Activated naive CD4-positive, alpha-beta T cell treated with anti-CD3 and anti-CD28 coated beads, Interleukin-2, amount 50 U/mL, for 16 hours (primary cell): ENCODE data around the gene RSPO4.
"Not testable (repeated sequence)": the region's sequence is repeated elsewhere in the genome, so short reads cannot be mapped to it uniquely, and the experiment has no call there.

ENCODE experiments used
- DNase-seq: peaks from one replicate; pipeline ENCODE4 v3.0.0-alpha.2; 2020

The RSPO4 gene

DNA sequence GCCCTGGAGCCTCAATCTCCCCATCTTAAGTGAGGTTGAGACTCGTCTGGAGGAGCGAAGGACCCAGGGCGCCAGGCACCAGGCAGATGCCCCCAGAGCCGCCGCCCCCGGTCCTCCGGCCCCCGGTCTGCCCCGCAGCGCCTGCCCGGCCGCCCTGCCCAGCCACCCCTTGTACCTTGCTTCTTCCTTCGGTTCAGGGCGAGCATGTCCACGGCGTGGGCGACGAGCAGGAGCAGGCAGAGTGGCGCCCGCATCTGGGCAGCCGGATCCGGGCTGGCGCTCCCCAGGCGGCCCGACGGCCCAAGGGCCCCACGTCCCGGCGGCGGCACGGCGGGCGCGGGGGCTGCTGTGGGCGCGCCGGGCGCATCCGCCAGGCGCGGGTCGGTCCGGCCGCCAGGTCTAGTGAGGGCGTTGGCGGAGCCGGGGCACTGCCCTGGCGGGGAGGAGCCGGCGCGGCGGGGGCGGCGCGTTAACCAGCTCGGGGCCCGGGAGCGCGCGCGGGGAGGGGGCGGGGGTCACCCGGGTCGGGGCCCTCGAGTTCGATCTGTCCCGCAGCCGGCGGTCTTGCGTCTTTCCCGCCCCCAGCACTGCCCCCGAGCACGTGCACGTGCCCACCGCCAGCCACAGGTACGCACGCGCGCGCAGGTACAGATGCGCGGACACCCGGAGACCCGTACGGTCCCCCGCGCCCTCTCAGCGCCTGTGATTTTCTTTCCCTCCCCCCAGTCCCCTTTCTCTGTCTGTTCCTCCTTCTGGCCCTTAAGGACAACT is at the start of gene RSPO4:
Gene RSPO4 (minus strand): TSS at position 401 of the 771 bp plus-strand sequence. CDS start 147 bp downstream, at position 254.
- no peak for DNase-seq

- DNase-seq: no peak
These were observed 48.3 kb upstream of the RSPO4 start for GRCh38 chr20:1050440-1050839.

- DNase-seq: no peak
These were observed 43.8 kb upstream of the RSPO4 start for GRCh38 chr20:1045860-1046418.

DNA sequence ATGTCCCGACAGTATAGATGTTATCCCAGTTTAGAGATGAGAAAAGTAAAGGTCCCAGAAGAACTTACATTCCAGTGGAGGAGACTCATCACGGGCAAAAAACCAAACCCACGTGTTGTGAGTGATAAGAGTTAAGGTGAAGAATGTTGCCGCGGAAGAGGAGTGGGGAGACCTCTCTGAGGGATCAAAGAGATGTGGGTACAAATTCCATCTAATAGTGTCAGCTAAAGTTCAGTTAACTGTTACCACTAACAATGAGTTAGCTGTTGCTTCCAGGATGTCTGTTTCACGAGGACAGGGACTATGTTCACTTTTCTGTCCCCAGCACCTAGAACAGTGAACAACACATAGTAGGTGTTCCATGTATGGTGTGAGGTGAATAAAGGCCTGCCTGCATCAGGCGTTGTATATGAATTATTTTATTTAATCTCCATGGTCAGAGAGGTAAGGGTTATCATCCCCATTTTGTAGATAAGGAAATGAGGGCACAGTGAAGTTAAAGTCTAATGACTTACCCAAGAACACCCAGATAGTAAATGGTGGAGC is 39.8 kb upstream of the RSPO4 start:
- DNase-seq: no peak

- no peak for DNase-seq
These were observed 36.1 kb upstream of the RSPO4 start for GRCh38 chr20:1038205-1038604.

DNA sequence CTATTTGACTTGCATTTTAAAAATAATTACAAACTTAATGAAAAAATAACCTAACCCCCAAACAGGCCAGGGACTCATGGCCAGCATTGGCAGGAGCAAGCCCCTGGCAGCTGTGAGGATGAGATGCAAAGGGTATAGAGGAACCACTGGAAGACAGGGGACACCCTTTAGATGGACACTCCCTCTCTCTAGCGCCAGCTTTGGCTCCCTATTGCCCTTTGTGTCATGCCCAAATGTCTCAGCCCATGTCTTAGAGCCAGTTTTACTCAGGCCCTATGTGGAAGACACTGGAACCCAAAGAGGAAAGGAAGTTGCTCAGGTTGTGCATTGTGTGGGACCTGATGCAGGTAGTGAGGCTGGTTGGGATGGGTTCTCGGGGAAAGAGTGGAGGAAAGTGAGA is 34.9 kb upstream of the RSPO4 start:
- no peak for DNase-seq

DNA sequence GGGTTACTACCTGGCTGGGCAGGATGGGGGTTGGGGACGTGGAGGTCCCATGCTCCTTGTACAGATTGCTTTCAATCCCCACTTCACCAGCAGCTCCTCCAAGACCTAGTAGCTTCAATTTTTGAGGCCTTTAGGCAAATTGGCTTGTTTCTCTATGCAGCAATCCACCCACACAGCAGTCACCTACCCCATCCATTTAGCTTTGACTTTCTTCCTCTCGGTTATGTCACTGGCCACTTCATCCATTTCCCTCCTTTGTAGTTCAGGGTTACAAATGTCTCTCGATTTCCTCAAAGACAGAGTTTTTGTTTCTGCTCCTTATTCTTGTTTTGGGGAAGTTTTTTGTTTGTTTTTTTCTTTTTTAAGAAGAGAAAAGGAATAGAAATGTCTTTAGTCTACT is 33.4 kb upstream of the RSPO4 start:
- no peak for DNase-seq

- DNase-seq: no peak
These were observed 32.3 kb upstream of the RSPO4 start for GRCh38 chr20:1034415-1034789.

GRCh38 chr20:1033751-1034414 is 31.8 kb upstream of the RSPO4 start:
- DNase-seq: no peak

DNA sequence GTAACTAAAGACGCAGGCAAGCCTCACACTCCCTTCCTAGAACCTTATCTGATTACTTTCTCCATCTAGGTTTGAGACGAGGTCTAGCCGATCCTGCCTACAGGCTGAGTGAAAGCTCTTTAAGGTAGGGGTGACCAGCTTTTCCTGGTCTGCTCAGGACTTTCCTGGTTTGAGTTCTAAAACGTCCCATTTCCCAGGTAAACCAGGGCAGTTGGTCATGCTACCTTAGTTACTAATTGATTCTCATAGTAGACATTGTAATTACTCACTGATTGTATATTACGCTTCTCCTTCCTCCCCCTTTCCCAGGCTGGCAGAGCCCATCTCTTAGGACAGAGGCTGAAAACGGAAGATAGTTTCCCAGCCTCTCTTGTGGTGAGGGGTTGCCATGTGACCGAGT is 27.9 kb upstream of the RSPO4 start:
- DNase-seq: no peak

DNA sequence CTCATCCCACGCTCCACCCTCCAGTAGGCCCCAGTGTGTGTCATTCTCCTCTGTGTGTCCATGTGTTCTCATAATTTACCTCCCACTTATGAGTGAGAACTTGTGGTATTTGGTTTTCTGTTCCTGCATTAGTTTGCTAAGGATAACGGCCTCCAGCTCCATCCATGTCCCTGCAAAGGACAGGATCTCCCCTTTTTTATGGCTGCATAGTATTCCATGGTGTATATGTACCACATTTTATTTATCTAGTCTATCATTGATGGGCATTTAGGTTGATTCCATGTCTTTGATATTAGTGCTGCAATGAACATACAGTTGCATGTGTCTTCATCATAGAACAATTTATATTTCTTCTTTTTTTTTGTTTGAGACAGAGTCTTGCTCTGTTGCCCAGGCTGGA is 24.1 kb upstream of the RSPO4 start:
- not testable (repeated sequence) for DNase-seq

DNA sequence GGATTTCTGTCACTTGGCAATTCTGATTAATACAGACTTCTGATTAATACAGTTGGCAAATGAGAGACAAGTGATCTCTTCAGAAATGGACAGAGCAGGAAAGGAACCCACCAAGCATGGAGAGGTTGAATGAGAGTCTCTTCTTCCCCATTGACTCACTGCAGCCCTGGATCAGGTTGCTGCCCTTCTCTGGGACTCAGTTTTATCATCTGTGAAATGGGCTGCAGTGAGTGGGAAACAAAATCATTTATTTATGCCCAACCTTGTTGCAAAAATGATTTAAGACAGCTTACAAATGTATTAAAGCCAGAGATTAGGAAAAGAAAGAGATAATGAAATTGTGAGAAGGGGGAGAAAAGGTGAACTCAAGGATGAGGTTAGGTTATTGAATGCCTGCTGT is 20.8 kb upstream of the RSPO4 start:
- DNase-seq: no peak

- no peak for DNase-seq
These were observed 18.5 kb upstream of the RSPO4 start for GRCh38 chr20:1020614-1021013.

DNA sequence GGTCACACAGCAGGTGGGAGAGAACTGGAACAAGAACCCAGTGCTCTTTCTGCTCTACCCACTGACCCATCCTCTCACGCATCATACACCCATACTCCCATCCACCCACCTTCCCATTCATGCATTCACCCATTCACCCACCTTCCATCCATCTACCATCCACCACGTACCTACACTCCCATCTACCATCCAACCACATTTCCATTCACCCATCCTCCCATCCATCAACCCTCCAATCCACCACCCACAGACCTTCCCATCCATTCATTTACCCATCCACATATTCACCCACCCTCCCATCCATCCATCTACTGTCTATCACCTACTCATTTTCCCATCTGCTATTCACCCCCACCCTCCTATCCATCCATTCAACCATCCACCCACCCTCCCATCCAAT is 17.2 kb upstream of the RSPO4 start:
- DNase-seq: no peak

DNA sequence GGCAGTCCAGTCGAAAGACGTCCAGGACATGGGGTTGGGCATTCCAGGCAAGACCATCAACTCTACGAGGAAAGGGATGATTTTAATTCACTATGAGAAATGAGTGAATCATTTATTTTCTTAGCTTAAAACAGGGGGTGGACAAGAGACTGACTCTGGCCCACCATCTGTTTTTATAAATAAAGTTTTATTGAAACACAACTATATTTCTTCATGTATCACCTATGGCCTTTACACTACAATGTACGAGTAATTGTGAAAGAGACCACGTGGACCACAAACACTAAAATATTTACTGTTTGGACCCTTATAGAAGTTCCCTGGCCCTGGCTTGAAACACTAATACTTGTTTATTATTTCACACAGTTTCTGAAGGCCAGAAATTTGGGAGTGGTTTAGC is 15.6 kb upstream of the RSPO4 start:
- DNase-seq: no peak

GRCh38 chr20:1015181-1015580 is 13.1 kb upstream of the RSPO4 start:
- no peak for DNase-seq

DNA sequence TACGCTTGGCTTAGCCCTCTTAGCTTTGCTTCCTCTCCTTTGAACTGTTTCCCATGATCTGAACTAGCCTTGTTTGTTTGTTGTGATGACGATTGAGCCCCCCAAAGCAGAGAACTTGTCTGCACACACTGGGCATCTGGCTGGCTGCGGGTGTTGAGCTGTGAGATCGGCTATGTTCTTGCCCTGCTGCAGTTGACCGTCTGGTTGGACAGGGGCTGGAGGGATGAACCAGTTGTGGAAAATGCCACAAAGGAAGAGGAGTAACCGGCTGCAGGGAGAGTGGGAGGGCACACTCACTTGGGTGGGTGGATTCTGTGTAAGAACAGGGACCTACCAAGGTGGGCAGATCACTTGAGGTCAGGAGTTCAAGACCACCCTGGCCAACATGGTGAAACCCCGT is 12.4 kb upstream of the RSPO4 start:
- DNase-seq: no peak

DNA sequence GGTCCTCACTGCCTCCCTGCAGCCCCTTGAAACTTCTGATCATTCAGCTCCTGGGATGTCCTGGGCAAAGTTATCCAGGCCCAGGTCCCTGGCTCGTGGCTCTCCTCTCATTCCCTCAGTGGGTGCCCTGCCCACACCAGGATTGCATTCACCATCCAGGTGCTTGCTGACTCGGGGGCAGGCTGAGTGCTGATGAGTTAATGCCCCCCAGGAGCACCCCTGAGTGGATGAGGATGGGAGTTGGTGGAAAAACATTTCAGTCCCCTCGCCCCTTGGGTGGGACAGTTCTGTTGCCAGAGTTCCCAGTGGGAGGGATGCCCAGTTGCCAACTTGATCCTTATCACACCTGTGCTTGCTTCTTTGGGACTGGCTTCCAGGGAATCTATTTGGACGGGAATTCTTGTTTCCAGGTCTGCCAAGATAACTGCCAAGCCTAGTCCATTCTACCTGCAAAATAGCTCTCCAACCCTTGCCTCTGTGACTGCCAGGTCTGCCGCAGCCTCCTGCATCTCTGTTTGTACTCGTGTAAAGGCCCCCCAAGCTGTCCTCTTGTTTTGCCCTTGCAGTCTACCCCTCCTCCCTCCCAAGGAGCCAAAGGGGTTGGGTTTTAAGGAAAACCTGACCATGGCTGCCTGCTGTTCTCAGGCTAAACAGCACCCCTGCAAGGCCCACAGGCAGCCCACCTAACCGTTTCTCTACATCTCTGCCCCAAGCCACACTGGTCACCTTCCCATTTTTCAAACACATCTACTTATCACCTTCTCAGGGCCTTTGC is 11.6 kb upstream of the RSPO4 start:
- no peak for DNase-seq

GRCh38 chr20:1012359-1013168 is 10.5 kb upstream of the RSPO4 start:
- no peak for DNase-seq

DNA sequence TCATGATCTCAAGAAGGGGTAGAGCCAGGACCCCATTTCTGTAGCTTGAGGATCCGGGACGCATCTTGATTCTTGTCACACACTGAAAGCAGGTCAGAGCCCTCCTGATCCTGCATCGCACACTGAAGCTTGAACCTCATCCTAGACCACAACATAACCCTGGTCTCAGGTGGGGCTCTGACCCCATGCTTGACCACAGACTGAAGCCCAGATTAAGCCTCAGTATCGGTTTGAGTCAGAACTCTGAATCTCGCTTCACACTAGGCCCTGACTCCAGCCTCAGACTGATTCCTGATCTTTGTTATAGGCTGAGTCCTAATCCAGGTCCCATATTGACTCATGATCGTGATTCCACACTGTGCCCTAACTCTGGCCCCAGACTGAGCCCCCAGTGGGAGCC is 8.5 kb upstream of the RSPO4 start:
- DNase-seq: no peak

DNA sequence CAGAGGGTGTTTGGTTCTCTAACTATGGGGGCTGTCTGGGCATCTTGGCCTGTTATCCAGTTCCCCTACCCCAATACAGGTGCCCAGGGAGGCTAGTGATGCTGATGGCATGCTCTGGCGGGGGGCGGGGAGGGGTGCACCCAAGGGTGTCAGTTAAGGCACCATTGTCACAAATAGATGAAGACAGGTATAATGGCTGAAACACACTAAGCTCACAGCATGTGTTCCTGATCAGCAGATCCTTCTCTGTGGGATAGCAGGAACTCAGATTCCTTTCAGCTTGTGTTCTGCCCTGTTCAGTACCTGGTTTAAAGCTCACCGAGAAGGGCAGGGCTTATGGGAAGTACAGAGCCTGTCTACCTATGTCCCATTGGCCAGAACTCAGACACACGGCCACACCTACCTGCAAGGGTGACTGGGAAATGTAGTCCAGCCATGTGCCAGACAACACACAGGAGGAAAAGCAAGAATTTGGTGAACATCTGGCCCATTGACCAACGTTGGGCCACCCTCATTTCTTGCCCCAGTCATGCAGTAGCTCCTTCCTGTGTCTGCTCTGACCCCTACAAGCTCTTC is 3.4 kb upstream of the RSPO4 start:
- DNase-seq: no peak
